ENCODE measurements around the gene DRC7. TPM values are rescaled to one million over a fixed set of nuclear protein-coding genes. Genes with fewer than 3 reads are reported as not detected.

Gene DRC7
- total and polyA plus RNA-seq, 10 of the 15 experiments (the other 5 are each of a cell fraction or from before 2014, with no cell fraction given), result 0.06 to 0.49 (median 0.14) TPM; not detected in 4

GRCh38 chr16:57763285-57764005 is 68.8 kb downstream of the DRC7 start:
- 79% methylated on average over 13 of the region's 14 CpGs for WGBS (ENCODE audit: insufficient coverage, insufficient replicate concordance, low lambda C conversion rate, missing lambda C conversion rate)

More at GRCh38 chr16:57763285-57764005, 68.8 kb downstream of the DRC7 start:
- no peak overlapping the region for H2AFZ ChIP-seq (ENCODE audit: control insufficient read depth, low read depth, low read length)
- H3K27me3 ChIP-seq (replicated peaks in 1 of 2; ENCODE audit: control insufficient read depth in 2 of 2, insufficient read depth in 2 of 2, low read length in 1 of 2), result no peaks in the 10 kb centered on the region
- FAIRE-seq (no peak), DNase-seq (ENCODE audit: low read depth, low spot score) (no peak), ATAC-seq (no peak)
- H4K20me1 ChIP-seq (ENCODE audit: control insufficient read depth, insufficient read depth), result no peaks in the 10 kb centered on the region
- no peaks in the 10 kb centered on the region for H3K4me1 ChIP-seq (ENCODE audit: control insufficient read depth, insufficient read depth, low read length)
- SMC1A ChIA-PET (ENCODE audit: uncharacterized antibody, unreplicated experiment), result no interaction called here
- no TSS peak for BruUV-seq (replicated peaks)
- RAD21 ChIA-PET (ENCODE audit: unreplicated experiment), result no interaction called here
- TF ChIP-seq, protein P1, sequence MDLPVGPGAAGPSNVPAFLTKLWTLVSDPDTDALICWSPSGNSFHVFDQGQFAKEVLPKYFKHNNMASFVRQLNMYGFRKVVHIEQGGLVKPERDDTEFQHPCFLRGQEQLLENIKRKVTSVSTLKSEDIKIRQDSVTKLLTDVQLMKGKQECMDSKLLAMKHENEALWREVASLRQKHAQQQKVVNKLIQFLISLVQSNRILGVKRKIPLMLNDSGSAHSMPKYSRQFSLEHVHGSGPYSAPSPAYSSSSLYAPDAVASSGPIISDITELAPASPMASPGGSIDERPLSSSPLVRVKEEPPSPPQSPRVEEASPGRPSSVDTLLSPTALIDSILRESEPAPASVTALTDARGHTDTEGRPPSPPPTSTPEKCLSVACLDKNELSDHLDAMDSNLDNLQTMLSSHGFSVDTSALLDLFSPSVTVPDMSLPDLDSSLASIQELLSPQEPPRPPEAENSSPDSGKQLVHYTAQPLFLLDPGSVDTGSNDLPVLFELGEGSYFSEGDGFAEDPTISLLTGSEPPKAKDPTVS (IDR thresholded peaks at IDR 0.05; ENCODE audit: low read depth, low read length), result no peak
- TF ChIP-seq POLR2AphosphoS5 (IDR thresholded peaks at IDR 0.05; ENCODE audit: low read length) (no peak), TBL1XR1 (IDR thresholded peaks at IDR 0.05; ENCODE audit: low read depth, low read length) (no peak), MAX (IDR thresholded peaks at IDR 0.05; ENCODE audit: low read depth, low read length) (no peak), HDAC6 (IDR thresholded peaks at IDR 0.05; ENCODE audit: unreplicated experiment) (no peak), ETV6 (conservative IDR thresholded peaks at IDR 0.05 in 1 of 2, IDR thresholded peaks at IDR 0.05 in 1 of 2; ENCODE audit: borderline replicate concordance in 1 of 2, low read depth in 1 of 2) (no peak)
- TF ChIP-seq, protein P2, sequence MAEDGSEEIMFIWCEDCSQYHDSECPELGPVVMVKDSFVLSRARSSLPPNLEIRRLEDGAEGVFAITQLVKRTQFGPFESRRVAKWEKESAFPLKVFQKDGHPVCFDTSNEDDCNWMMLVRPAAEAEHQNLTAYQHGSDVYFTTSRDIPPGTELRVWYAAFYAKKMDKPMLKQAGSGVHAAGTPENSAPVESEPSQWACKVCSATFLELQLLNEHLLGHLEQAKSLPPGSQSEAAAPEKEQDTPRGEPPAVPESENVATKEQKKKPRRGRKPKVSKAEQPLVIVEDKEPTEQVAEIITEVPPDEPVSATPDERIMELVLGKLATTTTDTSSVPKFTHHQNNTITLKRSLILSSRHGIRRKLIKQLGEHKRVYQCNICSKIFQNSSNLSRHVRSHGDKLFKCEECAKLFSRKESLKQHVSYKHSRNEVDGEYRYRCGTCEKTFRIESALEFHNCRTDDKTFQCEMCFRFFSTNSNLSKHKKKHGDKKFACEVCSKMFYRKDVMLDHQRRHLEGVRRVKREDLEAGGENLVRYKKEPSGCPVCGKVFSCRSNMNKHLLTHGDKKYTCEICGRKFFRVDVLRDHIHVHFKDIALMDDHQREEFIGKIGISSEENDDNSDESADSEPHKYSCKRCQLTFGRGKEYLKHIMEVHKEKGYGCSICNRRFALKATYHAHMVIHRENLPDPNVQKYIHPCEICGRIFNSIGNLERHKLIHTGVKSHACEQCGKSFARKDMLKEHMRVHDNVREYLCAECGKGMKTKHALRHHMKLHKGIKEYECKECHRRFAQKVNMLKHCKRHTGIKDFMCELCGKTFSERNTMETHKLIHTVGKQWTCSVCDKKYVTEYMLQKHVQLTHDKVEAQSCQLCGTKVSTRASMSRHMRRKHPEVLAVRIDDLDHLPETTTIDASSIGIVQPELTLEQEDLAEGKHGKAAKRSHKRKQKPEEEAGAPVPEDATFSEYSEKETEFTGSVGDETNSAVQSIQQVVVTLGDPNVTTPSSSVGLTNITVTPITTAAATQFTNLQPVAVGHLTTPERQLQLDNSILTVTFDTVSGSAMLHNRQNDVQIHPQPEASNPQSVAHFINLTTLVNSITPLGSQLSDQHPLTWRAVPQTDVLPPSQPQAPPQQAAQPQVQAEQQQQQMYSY (CRISPR knock-in tag; IDR thresholded peaks at IDR 0.05), result no peak
- TF ChIP-seq, protein P3, sequence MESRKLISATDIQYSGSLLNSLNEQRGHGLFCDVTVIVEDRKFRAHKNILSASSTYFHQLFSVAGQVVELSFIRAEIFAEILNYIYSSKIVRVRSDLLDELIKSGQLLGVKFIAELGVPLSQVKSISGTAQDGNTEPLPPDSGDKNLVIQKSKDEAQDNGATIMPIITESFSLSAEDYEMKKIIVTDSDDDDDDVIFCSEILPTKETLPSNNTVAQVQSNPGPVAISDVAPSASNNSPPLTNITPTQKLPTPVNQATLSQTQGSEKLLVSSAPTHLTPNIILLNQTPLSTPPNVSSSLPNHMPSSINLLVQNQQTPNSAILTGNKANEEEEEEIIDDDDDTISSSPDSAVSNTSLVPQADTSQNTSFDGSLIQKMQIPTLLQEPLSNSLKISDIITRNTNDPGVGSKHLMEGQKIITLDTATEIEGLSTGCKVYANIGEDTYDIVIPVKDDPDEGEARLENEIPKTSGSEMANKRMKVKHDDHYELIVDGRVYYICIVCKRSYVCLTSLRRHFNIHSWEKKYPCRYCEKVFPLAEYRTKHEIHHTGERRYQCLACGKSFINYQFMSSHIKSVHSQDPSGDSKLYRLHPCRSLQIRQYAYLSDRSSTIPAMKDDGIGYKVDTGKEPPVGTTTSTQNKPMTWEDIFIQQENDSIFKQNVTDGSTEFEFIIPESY (IDR thresholded peaks at IDR 0.05), result no peak
- H3K9me3 ChIP-seq (replicated peaks; ENCODE audit: control insufficient read depth, insufficient read depth, low read length), result no peaks in the 10 kb centered on the region
- no peak overlapping the region for H3K4me3 ChIP-seq
- H3K27ac ChIP-seq (ENCODE audit: control insufficient read depth, insufficient read depth), result no peak overlapping the region
- in situ Hi-C loops (cut with MboI), result no loop called here
- CTCF ChIA-PET, result no interaction called here
- POLR2A ChIA-PET, result no interaction called here
- H3K36me3 ChIP-seq (ENCODE audit: control insufficient read depth in 2 of 2, insufficient read depth in 2 of 2, low read length in 1 of 2), result no peaks in the 10 kb centered on the region
- no peaks in the 10 kb centered on the region for H3K79me2 ChIP-seq (ENCODE audit: control insufficient read depth, insufficient read depth, low read length)
- no peak overlapping the region for H3K9ac ChIP-seq (ENCODE audit: control insufficient read depth, insufficient read depth, low read length)
- intact Hi-C loops (cut with micrococcal nuclease; ENCODE audit: unreplicated experiment), result no loop called here
- H3K4me2 ChIP-seq (ENCODE audit: control insufficient read depth, insufficient read depth), result no peak overlapping the region
